Naive thymus-derived CD4-positive, alpha-beta T cell (primary cell): ENCODE data around the gene ASIP. TPM values are rescaled to one million over a fixed set of nuclear protein-coding genes. Genes with fewer than 3 reads are reported as not detected.
"Not testable (repeated sequence)": the region's sequence is repeated elsewhere in the genome, so short reads cannot be mapped to it uniquely, and the experiment has no call there.

ENCODE experiments used
- ATAC-seq: fragments of 150-1000 bp; cut with Tn5 transposase; 2 replicates; pipeline ENCODE4 v1.10.0; 2021; ENCODE audit warnings: mild to moderate bottlenecking, moderate library complexity
- CTCF ChIA-PET: fragments of 350-600 bp; sonication (Branson Sonifier 250); formaldehyde crosslinking; loops from one replicate; lab custom pipeline; 2021; ENCODE audit warnings: antibody characterized with exemption; lab: Charles Lee
- POLR2A ChIA-PET: fragments of 350-600 bp; sonication (Branson Sonifier 250); formaldehyde crosslinking; loops from one replicate; lab custom pipeline; 2021; ENCODE audit warnings: antibody characterized with exemption, inconsistent platforms; lab: Charles Lee
- DNase-seq, 9 donors: peaks; one replicate each; pipeline versions ENCODE4 v3.0.0 to v3.0.0-alpha.2; 2020 to 2022; ENCODE audit warnings: mixed read lengths in 1 of 9
- H3K27ac ChIP-seq: one replicate; pipeline ENCODE4 v1.7.0; 2013; ENCODE audit warnings: mild to moderate bottlenecking, low read depth, low read length, moderate library complexity
- H3K27me3 ChIP-seq, 2 donors: one replicate each; pipeline ENCODE4 v1.7.0; 2013; ENCODE audit warnings: low read length in 2 of 2, mild to moderate bottlenecking in 2 of 2, moderate library complexity in 2 of 2; ENCODE audit not compliant: control insufficient read depth in 2 of 2, insufficient read depth in 2 of 2
- H3K36me3 ChIP-seq, 3 experiments: 1 replicate in 2 of 3; 2 replicates in 1 of 3; pipeline ENCODE4 v1.7.0; 2013; ENCODE audit warnings: low read length in 3 of 3, mild to moderate bottlenecking in 3 of 3, moderate library complexity in 1 of 3; ENCODE audit not compliant: insufficient read depth in 3 of 3, control insufficient read depth in 2 of 3
- H3K4me1 ChIP-seq, 2 donors: one replicate each; pipeline ENCODE4 v1.7.0; 2013; ENCODE audit warnings: low read length in 2 of 2, mild to moderate bottlenecking in 2 of 2, moderate library complexity in 1 of 2; ENCODE audit not compliant: control insufficient read depth in 2 of 2, insufficient read depth in 2 of 2
- H3K4me3 ChIP-seq: 2 replicates; pipeline ENCODE4 v1.7.0; 2013; ENCODE audit warnings: mild to moderate bottlenecking, low read length
- H3K9me3 ChIP-seq, 3 experiments: 1 replicate in 2 of 3; 2 replicates in 1 of 3; pipeline ENCODE4 v1.7.0; 2013; ENCODE audit warnings: low read length in 3 of 3; ENCODE audit not compliant: control insufficient read depth in 2 of 3
- H3K27ac Mint-ChIP-seq, 9 donors: one replicate each; pipeline ENCODE4 v1.8.0; 2020 to 2022; ENCODE audit warnings: mixed read lengths in 9 of 9, mild to moderate bottlenecking in 8 of 9, moderate library complexity in 5 of 9, inconsistent platforms in 2 of 9
- H3K27me3 Mint-ChIP-seq, 5 donors: one replicate each; pipeline ENCODE4 v1.8.0; 2021 to 2022; ENCODE audit warnings: mixed read lengths in 5 of 5, mild to moderate bottlenecking in 1 of 5
- H3K36me3 Mint-ChIP-seq, 5 donors: one replicate each; pipeline ENCODE4 v1.8.0; 2020 to 2022; ENCODE audit warnings: mixed read lengths in 5 of 5, mild to moderate bottlenecking in 3 of 5, inconsistent platforms in 1 of 5
- H3K4me1 Mint-ChIP-seq, 7 donors: one replicate each; pipeline ENCODE4 v1.8.0; 2020 to 2022; ENCODE audit warnings: mixed read lengths in 7 of 7, mild to moderate bottlenecking in 3 of 7, inconsistent platforms in 1 of 7
- H3K4me3 Mint-ChIP-seq, 10 donors: one replicate each; pipeline ENCODE4 v1.8.0; 2020 to 2022; ENCODE audit warnings: mild to moderate bottlenecking in 10 of 10, mixed read lengths in 10 of 10, moderate library complexity in 6 of 10, inconsistent platforms in 2 of 10
- H3K9me3 Mint-ChIP-seq, 11 donors: one replicate each; pipeline ENCODE4 v1.8.0; 2020 to 2022; ENCODE audit warnings: mixed read lengths in 11 of 11, mild to moderate bottlenecking in 4 of 11, inconsistent platforms in 1 of 11, moderate library complexity in 1 of 11
- intact Hi-C, 2 donors: fragments of 100-400 bp; cut with micrococcal nuclease; formaldehyde crosslinking; loops; one replicate each; pipeline ENCODE4 v1.15.1; 2023
- polyA plus RNA-seq, 2 donors: library from polyadenylated mRNA; unstranded; fragments of 300-500 nt; fragmentation: Illumina TruSeq; gene quantifications; one replicate each; pipeline ENCODE4 v1.2.3, GENCODE V29; 2021
- total RNA-seq, 6 experiments: library from RNA in 5 of 6; stranded (reverse) in 5 of 6; gene quantifications; 1 replicate in 5 of 6; 2 replicates in 1 of 6; pipeline ENCODE4 v1.2.3 and lab custom pipeline; 2021 to 2026

The ASIP gene
- total RNA-seq (not detected), polyA plus RNA-seq (not detected), total RNA-seq (lab: John Stamatoyannopoulos, UW) (not detected)

- CTCF ChIA-PET, result interaction anchor here (1.1 kb wide), 1 partner anchor 15 kb away, joined by 3 read pairs; no protein-coding TSS in a partner anchor
Measured at GRCh38 chr20:34240693-34241615, at the start of gene ASIP. ASIP (plus strand) TSS chr20:34241423; CDS start chr20:34260375, 18,952 bp downstream.

GRCh38 chr20:34193051-34193450 lies 48.2 kb upstream of the ASIP start:
- ChIA-PET POLR2A (no interaction called here), CTCF (no interaction called here)
- Histone ChIP-seq H3K27ac (no peak overlapping the region), H3K9me3 (no peaks in the 10 kb centered on the region), H3K4me3 (no peak overlapping the region), H3K27me3 (no peaks in the 10 kb centered on the region), H3K4me1 (no peaks in the 10 kb centered on the region), H3K36me3 (no peaks in the 10 kb centered on the region)
- H3K9me3 Mint-ChIP-seq, result no peaks in the 10 kb centered on the region
- peaks cover 0 to 39% (median 2%) of the 10 kb centered on the region in 5 donors for H3K27me3 Mint-ChIP-seq
- DNase-seq, result no peak
- no peaks in the 10 kb centered on the region for H3K36me3 Mint-ChIP-seq
- intact Hi-C loops, result no loop called here
- H3K27ac Mint-ChIP-seq, result no peak overlapping the region
- H3K4me3 Mint-ChIP-seq, result no peak overlapping the region
- no peak for ATAC-seq
- H3K4me1 Mint-ChIP-seq, result peaks cover 0 to 12% (median 0%) of the 10 kb centered on the region in 7 donors

More at GRCh38 chr20:34240693-34241615, at the start of gene ASIP:
- Mint-ChIP-seq H3K27ac (peak within 1 kb of the TSS; percentile 41 to 83 (median 53)), H3K4me3 (peak within 1 kb of the TSS; percentile 24 to 69 (median 56)), H3K9me3 (peaks cover 0 to 23% (median 13%) of the 10 kb centered on the region in 11 donors), H3K36me3 (peaks cover 4 to 14% (median 12%) of the 10 kb centered on the region in 5 donors), H3K4me1 (peaks cover 12 to 34% (median 29%) of the 10 kb centered on the region in 7 donors), H3K27me3 (peaks cover 0 to 21% (median 0%) of the 10 kb centered on the region in 5 donors)
- Histone ChIP-seq H3K4me1 (peaks cover 0 to 15% of the 10 kb centered on the region in 2 donors), H3K36me3 (no peaks in the 10 kb centered on the region), H3K27me3 (no peaks in the 10 kb centered on the region), H3K27ac (no peak within 1 kb of the TSS), H3K4me3 (no peak within 1 kb of the TSS), H3K9me3 (no peaks in the 10 kb centered on the region)
- peak; percentile 52 for ATAC-seq
- POLR2A ChIA-PET, result interaction anchor here (0.6 to 1.4 kb wide), 3 partner anchors 8 to 461 kb away, joined by 3 to 4 read pairs (median 3); no protein-coding TSS in a partner anchor
- peak in 6 of 9 donors; percentile 23 to 60 (median 52) for DNase-seq
- intact Hi-C loops, result no loop called here

- H3K9me3 Mint-ChIP-seq, result no peaks in the 10 kb centered on the region
- H3K4me3 Mint-ChIP-seq, result no peak overlapping the region
- POLR2A ChIA-PET, result no interaction called here
- H3K4me3 ChIP-seq, result no peak overlapping the region
- H3K27me3 Mint-ChIP-seq, result peaks cover 0 to 49% (median 6%) of the 10 kb centered on the region in 5 donors
- no peak overlapping the region for H3K27ac ChIP-seq
- DNase-seq (no peak), ATAC-seq (no peak)
- H3K27ac Mint-ChIP-seq, result no peak overlapping the region
- no peaks in the 10 kb centered on the region for H3K36me3 ChIP-seq
- intact Hi-C loops, result no loop called here
- no peaks in the 10 kb centered on the region for H3K4me1 ChIP-seq
- no peaks in the 10 kb centered on the region for H3K36me3 Mint-ChIP-seq
- CTCF ChIA-PET, result no interaction called here
- no peaks in the 10 kb centered on the region for H3K27me3 ChIP-seq
- H3K9me3 ChIP-seq, result no peaks in the 10 kb centered on the region
- H3K4me1 Mint-ChIP-seq, result peaks cover 0 to 12% (median 0%) of the 10 kb centered on the region in 7 donors
Measured at GRCh38 chr20:34199183-34199582, 42.0 kb upstream of the ASIP start.

- ChIA-PET CTCF (no interaction called here), POLR2A (no interaction called here)
- Mint-ChIP-seq H3K9me3 (no peaks in the 10 kb centered on the region), H3K4me1 (peaks cover 0 to 6% (median 0%) of the 10 kb centered on the region in 7 donors), H3K27me3 (peaks cover 0 to 47% (median 6%) of the 10 kb centered on the region in 5 donors), H3K36me3 (no peaks in the 10 kb centered on the region), H3K4me3 (no peak overlapping the region), H3K27ac (no peak overlapping the region)
- no peaks in the 10 kb centered on the region for H3K4me1 ChIP-seq
- intact Hi-C loops, result no loop called here
- H3K9me3 ChIP-seq, result no peaks in the 10 kb centered on the region
- H3K27ac ChIP-seq, result no peak overlapping the region
- no peaks in the 10 kb centered on the region for H3K36me3 ChIP-seq
- no peak for ATAC-seq
- no peaks in the 10 kb centered on the region for H3K27me3 ChIP-seq
- no peak overlapping the region for H3K4me3 ChIP-seq
- DNase-seq, result no peak
Measured at GRCh38 chr20:34200023-34200422, 41.2 kb upstream of the ASIP start.

DNA sequence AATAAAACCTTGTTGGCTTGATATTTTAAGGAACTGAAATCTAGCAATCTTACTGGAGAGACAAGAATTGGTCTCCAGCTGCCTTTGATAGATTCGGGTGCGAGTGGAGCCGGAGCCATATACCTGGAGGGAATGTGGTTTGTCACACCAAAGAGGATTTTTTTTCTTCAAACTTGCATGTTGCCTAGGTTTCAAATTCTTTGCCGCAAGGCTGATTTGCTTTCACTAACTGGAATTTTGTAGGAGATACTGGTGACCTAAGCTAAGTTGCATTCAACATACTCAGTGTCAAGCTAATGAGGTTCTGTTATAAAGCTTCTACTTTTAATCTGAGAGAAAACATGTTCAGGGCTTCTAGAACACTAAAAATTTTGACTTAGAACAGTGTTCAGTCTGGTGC lies 39.7 kb upstream of the ASIP start:
- peaks cover 0 to 5% (median 0%) of the 10 kb centered on the region in 11 donors for H3K9me3 Mint-ChIP-seq
- no peak overlapping the region for H3K27ac ChIP-seq
- H3K4me3 ChIP-seq, result no peak overlapping the region
- ChIA-PET POLR2A (interaction anchor here (0.6 kb wide), 1 partner anchor 642 kb away, joined by 5 read pairs; no protein-coding TSS in a partner anchor), CTCF (no interaction called here)
- peaks cover 0 to 45% (median 11%) of the 10 kb centered on the region in 5 donors for H3K27me3 Mint-ChIP-seq
- H3K4me1 Mint-ChIP-seq, result peaks cover 0 to 5% (median 0%) of the 10 kb centered on the region in 7 donors
- H3K27me3 ChIP-seq, result no peaks in the 10 kb centered on the region
- H3K9me3 ChIP-seq, result no peaks in the 10 kb centered on the region
- intact Hi-C loops, result no loop called here
- no peak for ATAC-seq
- H3K4me3 Mint-ChIP-seq, result no peak overlapping the region
- no peak for DNase-seq
- H3K36me3 Mint-ChIP-seq, result no peaks in the 10 kb centered on the region
- H3K27ac Mint-ChIP-seq, result no peak overlapping the region
- H3K36me3 ChIP-seq, result no peaks in the 10 kb centered on the region
- H3K4me1 ChIP-seq, result no peaks in the 10 kb centered on the region

DNA sequence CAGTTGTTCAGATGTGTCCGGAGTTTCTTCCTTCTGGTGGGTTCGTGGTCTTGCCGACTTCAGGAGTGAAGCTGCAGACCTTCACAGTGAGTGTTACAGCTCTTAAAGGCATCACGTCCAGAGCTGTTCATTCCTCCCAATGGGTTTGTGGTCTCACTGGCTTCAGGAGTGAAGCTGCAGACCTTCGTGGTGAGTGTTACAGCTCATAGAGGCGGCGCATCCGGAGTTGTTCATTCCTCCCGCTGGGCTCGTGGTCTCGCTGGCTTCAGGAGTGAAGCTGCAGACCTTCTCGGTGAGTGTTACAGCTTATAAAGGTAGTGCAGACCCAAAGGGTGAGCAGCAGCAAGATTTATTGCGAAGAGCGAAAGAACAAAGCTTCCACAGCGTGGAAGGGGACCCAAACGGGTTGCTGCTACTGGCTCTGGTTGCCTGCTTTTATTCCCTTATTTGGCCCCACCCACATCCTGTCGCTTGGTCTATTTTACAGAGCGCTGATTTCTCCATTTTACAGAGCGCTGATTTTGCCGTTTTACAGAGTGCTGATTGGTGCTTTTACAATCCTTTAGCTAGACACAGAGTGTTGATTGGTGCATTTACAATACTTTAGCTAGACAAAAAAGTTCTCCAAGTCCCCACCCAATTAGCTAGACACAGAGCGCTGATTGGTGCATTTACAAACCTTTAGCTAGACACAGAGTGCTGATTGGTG lies 35.9 kb upstream of the ASIP start:
- H3K9me3 Mint-ChIP-seq, CTCF ChIA-PET, H3K4me1 Mint-ChIP-seq, H3K9me3 ChIP-seq, ATAC-seq, H3K36me3 ChIP-seq, H3K4me1 ChIP-seq, H3K27me3 ChIP-seq, intact Hi-C loops, H3K27ac ChIP-seq, H3K4me3 ChIP-seq, H3K36me3 Mint-ChIP-seq: not testable (repeated sequence)
- H3K27me3 Mint-ChIP-seq, result peaks cover 0 to 24% (median 17%) of the 10 kb centered on the region in 5 donors
- peak overlapping the region; percentile 55 to 81 (median 75) for H3K4me3 Mint-ChIP-seq
- DNase-seq, result peak in 3 of 9 donors; percentile 13 to 27 (median 15)
- POLR2A ChIA-PET, result interaction anchor here (0.6 kb wide), 1 partner anchor 20 kb away, joined by 3 read pairs; no protein-coding TSS in a partner anchor
- peak overlapping the region in 2 of 9 donors; percentile 56 to 83 for H3K27ac Mint-ChIP-seq
